Choroid plexus epithelial cell (primary cell): ENCODE data around the gene LOC101059915.

Source experiments
- DNase-seq: peaks from one replicate; pipeline ENCODE4 v3.0.0-alpha.2; 2010; ENCODE audit warnings: low read depth
- H3K4me3 ChIP-seq: 2 replicates; pipeline ENCODE4 v1.5.1; 2011; ENCODE audit warnings: low read depth, mild to moderate bottlenecking, control low read depth, low read length, moderate library complexity
- CTCF ChIP-seq: conservative IDR thresholded peaks from 2 replicates; pipeline ENCODE4 v1.5.1; 2011; ENCODE audit warnings: low read depth, mild to moderate bottlenecking, control low read depth, inconsistent platforms, low read length, moderate library complexity

Gene LOC101059915

GRCh38 chrX:71629467-71629866 lies 37.9 kb upstream of the LOC101059915 start:
- H3K4me3 ChIP-seq = no peak overlapping the region
- no peak for DNase-seq
- TF ChIP-seq CTCF = no peak

- no peak for TF ChIP-seq CTCF
- no peak overlapping the region for H3K4me3 ChIP-seq
- no peak for DNase-seq
Observed at GRCh38 chrX:71632923-71633657, 34.3 kb upstream of the LOC101059915 start.

- H3K4me3 ChIP-seq = no peak overlapping the region
- no peak for DNase-seq
- TF ChIP-seq CTCF = no peak
Observed at GRCh38 chrX:71634366-71634765, 33.0 kb upstream of the LOC101059915 start.

GRCh38 chrX:71636438-71637252 lies 30.7 kb upstream of the LOC101059915 start:
- TF ChIP-seq CTCF = no peak
- no peak for DNase-seq
- H3K4me3 ChIP-seq = no peak overlapping the region

- TF ChIP-seq CTCF = no peak
- no peak overlapping the region for H3K4me3 ChIP-seq
- no peak for DNase-seq
Observed at GRCh38 chrX:71637253-71637618, 30.1 kb upstream of the LOC101059915 start.

GRCh38 chrX:71637848-71638247 lies 29.5 kb upstream of the LOC101059915 start:
- H3K4me3 ChIP-seq = no peak overlapping the region
- TF ChIP-seq CTCF = no peak
- peak; percentile 49 for DNase-seq
